A549 (cell line): ENCODE data around the gene CLEC20A. TPM values are rescaled to one million over a fixed set of nuclear protein-coding genes. Genes with fewer than 3 reads are reported as not detected.

ENCODE experiments used
- ATAC-seq, 2 experiments: fragments of 200-7000 bp in 1 of 2; fragments of >200 bp in 1 of 2; cut with Nextera tagmentation in 1 of 2; cut with Tn5 transposase in 1 of 2; 3 replicates each; pipeline versions ENCODE4 v1.8.0 to v1.9.1; 2018 to 2020; ENCODE audit warnings: mild to moderate bottlenecking in 1 of 2, moderate library complexity in 1 of 2
- CTCF ChIA-PET: fragments of 300-600 bp; sonication (Branson Sonifier 250); formaldehyde crosslinking; extraction: SDS; loops from one replicate; lab custom pipeline; 2021; ENCODE audit warnings: antibody characterized with exemption, inconsistent platforms; lab: Yijun Ruan, JAX
- POLR2A ChIA-PET: fragments of 350-600 bp; formaldehyde crosslinking; extraction: SDS; loops from one replicate; lab custom pipeline; 2021; ENCODE audit warnings: antibody characterized with exemption, inconsistent platforms; lab: Yijun Ruan, JAX
- DNase-seq, 2 experiments: peaks; one replicate each; pipeline versions ENCODE4 v3.0.0 to v3.0.0-alpha.2; 2011 to 2016; ENCODE audit warnings: low read depth in 1 of 2, low spot score in 1 of 2
- FAIRE-seq: peaks from 2 replicates; lab custom pipeline; 2011; peaks lifted over from hg19 to GRCh38; lab: Jason Lieb, UNC
- H3K27ac ChIP-seq, 2 experiments: fragments of >200 bp; sonication (Bioruptor Twin); formaldehyde crosslinking; 3 replicates each; pipeline ENCODE4 v1.5.1; 2016 to 2017
- H3K4me1 ChIP-seq: fragments of >200 bp; sonication (Bioruptor Twin); formaldehyde crosslinking; 3 replicates; pipeline ENCODE4 v1.6.1; 2016
- H3K4me2 ChIP-seq: fragments of >200 bp; sonication (Bioruptor Twin); formaldehyde crosslinking; 3 replicates; pipeline ENCODE4 v1.6.1; 2016
- H3K4me3 ChIP-seq: fragments of >200 bp; sonication (Bioruptor Twin); formaldehyde crosslinking; 3 replicates; pipeline ENCODE4 v1.5.1; 2016
- H3K9me3 ChIP-seq: fragments of >200 bp; sonication (Bioruptor Twin); formaldehyde crosslinking; 3 replicates; pipeline ENCODE4 v1.6.1; 2016
- CEBPB ChIP-seq, 2 experiments: fragments of >200 bp in 1 of 2; sonication (Bioruptor Twin) in 1 of 2; formaldehyde crosslinking in 1 of 2; IDR thresholded peaks; 2 replicates each; pipeline ENCODE4 v1.6.1; 2012 to 2016
- CHD2 ChIP-seq: fragments of 150-350 bp; IDR thresholded peaks from 2 replicates; pipeline ENCODE4 v1.6.1; 2014; ENCODE audit warnings: low read length; ENCODE audit not compliant: partially characterized antibody
- CHD4 ChIP-seq: fragments of 200-600 bp; sonication (generic); IDR thresholded peaks from 2 replicates; pipeline ENCODE4 v1.6.1; 2016; ENCODE audit warnings: antibody characterized with exemption, mild to moderate bottlenecking, borderline replicate concordance
- E2F6 ChIP-seq: IDR thresholded peaks from 2 replicates; pipeline ENCODE4 v1.6.1; 2012; ENCODE audit warnings: low read depth, borderline replicate concordance
- EHF ChIP-seq: fragments of 250-450 bp; sonication (Bioruptor Pico); IDR thresholded peaks from 2 replicates; pipeline ENCODE4 v1.5.0; 2020; ENCODE audit warnings: mild to moderate bottlenecking
- ESRRA ChIP-seq: fragments of 150-350 bp; IDR thresholded peaks from 2 replicates; pipeline ENCODE4 v1.6.1; 2014; ENCODE audit warnings: mild to moderate bottlenecking, low read length, borderline replicate concordance
- FOSL2 ChIP-seq, 2 experiments: fragments of 450-650 bp in 1 of 2; fragments of >200 bp in 1 of 2; sonication (Bioruptor Twin) in 1 of 2; formaldehyde crosslinking; IDR thresholded peaks; 2 replicates each; pipeline versions ENCODE4 v1.5.0 to v1.6.1; 2016 to 2020; ENCODE audit warnings: mild to moderate bottlenecking in 1 of 2, moderate library complexity in 1 of 2
- GATA3 ChIP-seq: IDR thresholded peaks from 2 replicates; pipeline ENCODE4 v1.6.1; 2012; ENCODE audit warnings: borderline replicate concordance
- HDAC2 ChIP-seq: fragments of 200-600 bp; sonication (generic); IDR thresholded peaks from 2 replicates; pipeline ENCODE4 v1.6.1; 2016
- HES2 ChIP-seq: fragments of >200 bp; sonication (Bioruptor Twin); formaldehyde crosslinking; IDR thresholded peaks from 2 replicates; pipeline ENCODE4 v1.6.1; 2016
- HEYL ChIP-seq: fragments of 250-450 bp; sonication (Bioruptor Pico); IDR thresholded peaks from 2 replicates; pipeline ENCODE4 v1.8.0; 2021; ENCODE audit warnings: mild to moderate bottlenecking, moderate library complexity
- HMGXB4 ChIP-seq: fragments of 250-450 bp; sonication (Bioruptor Pico); IDR thresholded peaks from 2 replicates; pipeline ENCODE4 v1.5.0; 2021; ENCODE audit warnings: mild to moderate bottlenecking, moderate library complexity, borderline replicate concordance
- HOXB5 ChIP-seq: fragments of 250-450 bp; sonication (Bioruptor Pico); IDR thresholded peaks from 2 replicates; pipeline ENCODE4 v1.5.0; 2020; ENCODE audit warnings: mild to moderate bottlenecking, moderate library complexity
- MAFK ChIP-seq: fragments of 450-650 bp; IDR thresholded peaks from 2 replicates; pipeline ENCODE4 v1.6.1; 2014; ENCODE audit not compliant: partially characterized antibody
- NPAS2 ChIP-seq: fragments of 250-450 bp; sonication (Bioruptor Pico); IDR thresholded peaks from 2 replicates; pipeline ENCODE4 v1.8.0; 2022; ENCODE audit warnings: mild to moderate bottlenecking, moderate library complexity, borderline replicate concordance
- POLR2AphosphoS2 ChIP-seq: conservative IDR thresholded peaks from 2 replicates; pipeline ENCODE4 v1.6.1; 2012; ENCODE audit warnings: low read length, improper control_type of control experiment, inconsistent platforms
- RAD21 ChIP-seq, 2 experiments: fragments of >200 bp in 1 of 2; sonication (Bioruptor Twin) in 1 of 2; formaldehyde crosslinking in 1 of 2; IDR thresholded peaks in 1 of 2; conservative IDR thresholded peaks in 1 of 2; 2 replicates in 1 of 2; 3 replicates in 1 of 2; pipeline ENCODE4 v1.6.1; 2012 to 2018; ENCODE audit warnings: inconsistent platforms in 1 of 2
- RNF2 ChIP-seq: fragments of 200-600 bp; sonication (generic); IDR thresholded peaks from 2 replicates; pipeline ENCODE4 v1.6.1; 2016; ENCODE audit warnings: low read depth, mild to moderate bottlenecking, antibody characterized with exemption, moderate library complexity, borderline replicate concordance
- TP53 ChIP-seq: fragments of 250-450 bp; sonication (Bioruptor Pico); IDR thresholded peaks from 2 replicates; pipeline ENCODE4 v1.5.0; 2021; ENCODE audit warnings: mild to moderate bottlenecking, moderate library complexity
- ZC3H11A ChIP-seq: fragments of 450-650 bp; IDR thresholded peaks from 2 replicates; pipeline ENCODE4 v1.6.1; 2014; ENCODE audit warnings: antibody characterized with exemption, mild to moderate bottlenecking
- ZFP36 ChIP-seq: fragments of 450-650 bp; IDR thresholded peaks from 2 replicates; pipeline ENCODE4 v1.6.1; 2014; ENCODE audit warnings: borderline replicate concordance; ENCODE audit not compliant: partially characterized antibody
- ZNF302 ChIP-seq: fragments of 250-450 bp; sonication (Bioruptor Pico); IDR thresholded peaks from 2 replicates; pipeline ENCODE4 v1.9.0; 2021; ENCODE audit warnings: inconsistent platforms, mild to moderate bottlenecking, moderate library complexity
- ZSCAN20 ChIP-seq: fragments of 250-450 bp; sonication (Bioruptor Pico); IDR thresholded peaks from 2 replicates; pipeline ENCODE4 v1.8.0; 2022; ENCODE audit warnings: mild to moderate bottlenecking, moderate library complexity
- WGBS: methylation state at CpG from one replicate; pipeline ENCODE4 v1.1.6; 2017; ENCODE audit errors: missing lambda C conversion rate; 5-methylcytosine and 5-hydroxymethylcytosine counted together
- polyA plus RNA-seq, 4 experiments: library from polyadenylated mRNA; depleted of rRNA in 3 of 4; stranded (reverse); fragments of >200 nt; fragmentation: RNase III in 1 of 4; extraction: RNeasy Plus Mini Kit Qiagen cat#74134 plus additional on column Dnase treatment in 1 of 4; gene quantifications; 2 replicates in 3 of 4; 3 replicates in 1 of 4; pipeline ENCODE4 v1.2.3, GENCODE V29; 2011 to 2017
- small RNA-seq, 6 experiments: library from RNA; depleted of rRNA; stranded (forward); fragments of <200 nt; gene quantifications; one replicate each; pipeline ENCODE3, GENCODE V24; 2012

Gene CLEC20A
- polyA plus RNA-seq, 2 of the 4 experiments (the other 2 are of a cell fraction), result not detected

GRCh38 chr1:178436899-178437298 lies 59.9 kb downstream of the CLEC20A start:
- H3K4me1 ChIP-seq, result no peaks in the 10 kb centered on the region
- H3K4me2 ChIP-seq, result no peak overlapping the region
- H3K9me3 ChIP-seq, result no peaks in the 10 kb centered on the region
- no peak for TF ChIP-seq POLR2AphosphoS2
- TF ChIP-seq FOSL2 (IDR thresholded peaks at IDR 0.05), result no peak
- no peak for TF ChIP-seq FOSL2 (CRISPR knock-in tag; IDR thresholded peaks at IDR 0.05)
- TF ChIP-seq EHF (CRISPR knock-in tag), result no peak
- TF ChIP-seq HES2, result no peak
- TF ChIP-seq CHD4, result no peak
- no peak for TF ChIP-seq RAD21 (conservative IDR thresholded peaks at IDR 0.05 in 1 of 2, IDR thresholded peaks at IDR 0.05 in 1 of 2)
- TF ChIP-seq GATA3, result no peak
- POLR2A ChIA-PET, result no interaction called here
- WGBS, result 85% methylated on average over 2 of the region's 2 CpGs
- DNase-seq, result no peak
- no peak for FAIRE-seq
- H3K27ac ChIP-seq, result no peak overlapping the region
- H3K4me3 ChIP-seq, result no peak overlapping the region
- CTCF ChIA-PET, result no interaction called here
- no peak for ATAC-seq

- no peaks in the 10 kb centered on the region for H3K9me3 ChIP-seq
- no peaks in the 10 kb centered on the region for H3K4me1 ChIP-seq
- no peak overlapping the region for H3K4me3 ChIP-seq
- H3K4me2 ChIP-seq, result no peak overlapping the region
- ATAC-seq, result no peak
- FAIRE-seq, result no peak
- POLR2A ChIA-PET, result no interaction called here
- H3K27ac ChIP-seq, result no peak overlapping the region
- CTCF ChIA-PET, result interaction anchor here (1.1 kb wide), 1 partner anchor 9 kb away, joined by 4 read pairs; no protein-coding TSS in a partner anchor
- TF ChIP-seq TP53 (CRISPR knock-in tag) (no peak), HOXB5 (CRISPR knock-in tag) (no peak), FOSL2 (IDR thresholded peaks at IDR 0.05) (no peak), FOSL2 (CRISPR knock-in tag; IDR thresholded peaks at IDR 0.05) (no peak), NPAS2 (CRISPR knock-in tag) (no peak), RNF2 (no peak), HMGXB4 (CRISPR knock-in tag) (no peak), ZSCAN20 (no peak), HEYL (no peak)
- DNase-seq, result no peak
Measured at GRCh38 chr1:178434899-178435435, 61.8 kb downstream of the CLEC20A start.

- ATAC-seq, result no peak
- no peak for TF ChIP-seq ZC3H11A
- no peak for TF ChIP-seq ZNF302
- TF ChIP-seq CHD2, result no peak
- TF ChIP-seq CEBPB (IDR thresholded peaks at IDR 0.05), result no peak
- TF ChIP-seq ESRRA, result no peak
- TF ChIP-seq ZFP36, result no peak
- no peak for TF ChIP-seq MAFK
- no peak for TF ChIP-seq HOXB5 (CRISPR knock-in tag)
- TF ChIP-seq HDAC2, result no peak
- no peak for TF ChIP-seq E2F6
- no peak for FAIRE-seq
- no peak for DNase-seq
- 86% methylated on average over 1 of the region's 1 CpG for WGBS
- no peak overlapping the region for H3K27ac ChIP-seq
- ChIA-PET POLR2A (no interaction called here), CTCF (interaction anchor here (0.6 to 1.1 kb wide), 5 partner anchors 9 to 455 kb away, joined by 3 to 4 read pairs (median 4); no protein-coding TSS in a partner anchor)
- no peak overlapping the region for H3K4me3 ChIP-seq
- H3K4me2 ChIP-seq, result no peak overlapping the region
- H3K4me1 ChIP-seq, result no peaks in the 10 kb centered on the region
- H3K9me3 ChIP-seq, result no peaks in the 10 kb centered on the region
Measured at GRCh38 chr1:178434360-178434759, 62.4 kb downstream of the CLEC20A start.

Small RNA genes within 50 kb of the gene (small RNA-seq; reads per million reads assigned to genes)
- 0 reads per million in 6 experiments for gene RF00017

Other genes starting within 250 kb of the CLEC20A start
- not detected in 2 replicates for gene TEX35, start 16.1 kb upstream of the CLEC20A start, polyA plus RNA-seq (2011; rRNA removed)
- gene TEX35, start 16.1 kb upstream of the CLEC20A start, polyA plus RNA-seq (2017; fragmentation: RNase III; extraction: RNeasy Plus Mini Kit Qiagen cat#74134 plus additional on column Dnase treatment), result 0.05 TPM in 1 of 3 replicates, not detected in the others
- gene RALGPS2, start 228.3 kb upstream of the CLEC20A start, polyA plus RNA-seq (2011; rRNA removed), result 18.6 and 23.7 TPM in 2 replicates
- gene RALGPS2, start 228.3 kb upstream of the CLEC20A start, polyA plus RNA-seq (2017; fragmentation: RNase III; extraction: RNeasy Plus Mini Kit Qiagen cat#74134 plus additional on column Dnase treatment), result 10.2 to 11.8 TPM (median 10.5 TPM) in 3 replicates